Skin of body (tissue), 2 donors: Measurements from ENCODE around the gene MYO5B. TPM values are rescaled to one million over a fixed set of nuclear protein-coding genes. Genes with fewer than 3 reads are reported as not detected.
A peak's percentile ranks its signal among the peaks of the same experiment; 100 is the strongest.

Experiments
- DNase-seq: peaks from one replicate; lab custom pipeline; 2025; lab: John Stamatoyannopoulos, UW
- total RNA-seq: library from RNA; depleted of rRNA; stranded (reverse); fragments of >200 nt; gene quantifications from one replicate; pipeline ENCODE4 v1.2.3, GENCODE V29; 2014

MYO5B gene
- total RNA-seq, 1 donor from 2014 or later, result 12.7 TPM

DNA sequence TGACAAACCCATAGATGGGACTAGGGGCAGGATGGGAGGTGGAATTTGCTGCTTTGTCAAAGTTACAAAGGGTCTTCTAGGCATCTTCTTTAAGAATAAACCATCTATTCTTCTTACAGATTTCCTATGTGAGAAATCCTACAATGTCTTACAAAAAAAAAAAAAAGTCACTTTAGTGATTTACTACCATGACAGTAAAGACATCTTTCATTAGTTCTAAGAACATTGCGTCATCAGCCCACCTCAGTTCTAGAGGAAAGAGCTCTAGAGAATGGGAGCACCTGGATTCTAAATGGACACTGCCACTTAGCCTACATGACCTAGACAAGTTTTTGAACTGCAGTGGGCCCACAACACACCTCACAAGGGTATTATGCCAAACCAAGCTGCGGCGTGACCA, 172.0 kb downstream of the MYO5B start:
- DNase-seq, result no peak

DNA sequence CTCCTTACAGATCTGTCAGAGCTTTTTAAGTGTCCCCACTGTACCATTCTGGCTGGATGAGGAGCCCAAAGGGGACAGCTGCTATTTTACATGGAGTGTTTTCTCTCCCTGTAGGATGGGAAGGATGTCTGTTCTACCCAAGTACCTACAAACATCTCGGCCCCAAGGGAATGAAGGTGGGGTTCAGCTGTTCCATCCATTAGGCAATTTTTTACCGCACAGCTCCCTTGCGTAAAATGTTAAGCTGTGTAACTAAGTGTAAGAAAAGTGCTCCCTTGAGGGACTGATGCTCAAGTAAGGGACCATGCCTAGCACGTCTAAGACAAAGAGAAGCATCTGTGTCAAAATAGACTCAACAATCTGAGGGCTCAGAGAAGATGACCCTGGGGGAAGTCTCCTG, 180.3 kb downstream of the MYO5B start:
- no peak for DNase-seq

DNA sequence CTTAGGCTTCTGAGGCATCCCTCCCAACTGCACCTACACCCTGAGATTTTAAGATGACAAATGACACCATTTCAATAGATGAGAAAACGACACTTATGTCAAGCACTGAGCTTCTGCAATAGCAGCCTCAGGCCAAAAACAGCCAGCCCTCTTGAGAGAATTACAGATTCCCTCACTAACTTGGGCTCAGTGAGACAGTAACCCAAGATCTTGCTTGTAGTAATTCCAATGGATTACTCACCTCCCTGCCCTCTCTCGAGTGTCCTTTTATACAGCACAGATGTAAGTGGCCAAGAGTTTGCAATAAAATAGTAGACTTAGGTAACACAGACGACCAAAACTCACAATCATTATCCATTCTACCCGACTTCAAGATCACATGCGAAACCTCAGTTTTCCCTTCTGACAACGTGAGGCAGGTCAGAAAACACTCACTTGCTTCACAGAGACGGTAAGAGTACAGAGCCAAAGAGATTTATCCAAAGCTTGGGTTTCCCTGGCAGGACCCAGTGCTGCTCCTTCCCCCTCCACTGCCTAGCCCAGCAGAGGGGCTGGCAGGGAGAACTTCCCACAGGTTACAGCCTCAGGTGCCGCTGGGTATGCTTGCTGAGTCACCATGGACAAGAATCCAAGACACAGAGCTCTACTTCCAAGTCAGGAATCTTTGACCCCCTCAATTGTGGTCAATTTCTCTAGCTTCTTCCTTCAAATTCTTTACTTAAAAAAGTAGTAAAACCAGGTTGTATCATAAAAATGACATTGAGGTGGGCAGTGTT, 181.4 kb downstream of the MYO5B start:
- DNase-seq, result no peak

DNA sequence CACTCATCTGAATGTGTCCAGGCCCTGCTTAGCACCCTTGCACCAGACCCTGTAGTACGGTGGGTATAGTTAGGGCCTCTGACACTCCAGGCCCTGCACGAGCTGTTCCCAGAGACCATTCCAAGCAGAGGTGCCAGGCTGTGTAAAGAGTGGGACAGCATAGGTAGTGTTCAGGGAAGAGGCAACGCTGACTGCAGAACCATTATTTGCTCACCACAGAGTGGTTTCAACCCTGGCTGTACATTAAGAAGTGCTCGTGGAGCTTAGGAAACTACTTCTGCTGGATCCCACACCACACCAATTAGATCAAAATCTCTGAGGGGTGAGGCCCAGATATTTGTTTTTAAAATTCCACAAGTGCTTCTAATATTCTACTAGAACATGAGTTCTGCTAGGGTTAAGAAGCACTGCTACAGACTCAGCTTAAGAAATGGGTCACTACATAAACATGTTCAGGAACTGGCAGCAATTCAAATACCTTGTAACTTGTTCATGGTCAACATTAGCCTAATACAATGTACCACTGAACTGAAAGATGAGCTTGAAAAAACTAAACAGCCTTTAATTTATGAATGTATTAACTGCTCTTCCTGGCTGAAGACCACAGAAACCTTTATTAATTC, 183.0 kb downstream of the MYO5B start:
- DNase-seq, result no peak

DNA sequence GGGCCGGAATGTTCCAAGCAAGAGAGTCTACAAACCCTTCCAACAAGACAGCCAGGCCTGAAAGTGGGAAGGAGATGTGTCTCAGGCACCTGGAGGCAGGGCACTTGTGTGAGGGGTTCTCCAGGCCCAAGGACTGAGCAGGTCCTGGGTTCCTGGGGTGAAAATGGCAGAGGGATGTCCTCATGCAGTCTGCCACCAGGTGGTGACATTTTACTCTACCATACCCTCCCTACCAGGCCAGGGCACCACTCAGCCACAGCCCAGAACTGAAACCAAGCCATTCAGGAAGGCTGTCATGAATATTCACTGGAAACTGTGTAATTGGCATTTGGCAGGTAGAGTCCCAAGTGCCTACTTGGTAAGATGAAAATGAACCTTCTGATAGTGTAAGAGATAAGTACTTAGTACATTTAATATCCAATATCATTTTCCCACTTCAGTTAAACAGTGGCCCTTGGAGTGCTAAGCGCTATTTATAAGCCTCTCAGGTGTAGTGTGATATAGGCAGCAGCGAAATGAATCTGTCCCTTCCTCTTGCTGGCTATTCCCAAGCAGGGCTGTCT, 185.1 kb downstream of the MYO5B start:
- no peak for DNase-seq

DNA sequence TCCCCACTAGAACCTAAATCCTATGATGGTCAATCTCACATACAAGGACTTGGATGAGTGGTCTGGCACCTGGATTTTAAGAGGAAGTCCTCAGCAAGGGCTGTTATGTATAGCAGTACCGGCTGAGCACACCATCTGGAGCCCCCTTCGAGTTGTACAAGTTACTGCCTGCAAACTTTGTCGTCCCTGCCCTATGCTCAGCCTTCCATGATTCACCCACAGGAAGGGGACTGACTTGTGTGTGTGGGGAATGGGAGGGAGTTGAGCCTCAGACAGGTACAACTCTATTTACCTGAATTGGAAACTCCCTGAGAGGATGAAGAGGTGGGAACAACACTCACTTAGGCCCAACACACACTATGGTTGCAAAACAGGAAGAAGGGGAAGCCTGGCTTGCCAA, 186.6 kb downstream of the MYO5B start:
- DNase-seq, result no peak

DNA sequence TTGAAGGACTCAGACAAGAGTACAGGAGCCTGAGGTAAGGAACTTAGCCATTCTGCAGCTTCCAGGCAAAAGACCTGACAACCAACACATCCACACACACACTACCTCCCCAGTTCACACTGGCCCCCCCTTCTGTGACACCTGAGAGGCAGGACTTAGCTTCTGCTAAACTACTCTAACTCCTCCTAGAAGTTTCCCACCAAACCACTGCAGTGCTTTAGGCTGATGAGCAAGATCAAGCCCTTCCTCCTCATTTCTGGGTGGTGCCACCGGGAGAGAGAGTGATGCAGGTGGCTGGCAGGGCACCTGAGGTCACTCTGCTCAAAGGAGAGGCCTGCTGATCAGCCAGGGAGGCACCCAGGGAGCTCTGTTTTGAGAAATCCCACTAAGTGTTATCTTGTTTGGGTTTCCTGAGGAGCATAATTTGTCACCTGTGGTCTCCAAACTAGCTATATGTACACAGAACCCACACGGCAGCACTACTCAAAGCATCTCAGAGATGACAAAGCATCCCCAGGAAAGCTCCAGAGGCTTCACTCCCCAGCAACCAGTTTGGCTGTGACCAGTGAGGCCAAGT, 188.4 kb downstream of the MYO5B start:
- DNase-seq, result no peak

DNA sequence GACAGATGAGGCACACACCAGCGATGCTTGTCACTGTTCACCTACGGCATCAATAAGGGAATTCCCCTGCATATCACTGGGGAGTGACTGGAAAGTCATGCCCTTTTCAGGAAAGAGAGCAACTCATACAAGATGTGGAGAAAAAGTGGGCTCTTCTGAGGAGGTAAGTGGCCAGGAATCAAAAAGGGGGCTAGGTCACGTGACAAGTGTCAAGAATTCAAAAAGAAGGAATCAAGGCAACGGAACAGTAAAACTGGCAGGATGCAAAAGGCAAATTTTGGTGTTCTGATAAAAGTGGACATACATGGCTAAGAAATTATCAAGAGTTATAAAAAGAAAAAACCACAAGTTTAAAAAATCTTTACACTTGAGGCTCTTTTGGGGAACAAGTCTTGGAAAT, 190.9 kb downstream of the MYO5B start:
- no peak for DNase-seq

DNA sequence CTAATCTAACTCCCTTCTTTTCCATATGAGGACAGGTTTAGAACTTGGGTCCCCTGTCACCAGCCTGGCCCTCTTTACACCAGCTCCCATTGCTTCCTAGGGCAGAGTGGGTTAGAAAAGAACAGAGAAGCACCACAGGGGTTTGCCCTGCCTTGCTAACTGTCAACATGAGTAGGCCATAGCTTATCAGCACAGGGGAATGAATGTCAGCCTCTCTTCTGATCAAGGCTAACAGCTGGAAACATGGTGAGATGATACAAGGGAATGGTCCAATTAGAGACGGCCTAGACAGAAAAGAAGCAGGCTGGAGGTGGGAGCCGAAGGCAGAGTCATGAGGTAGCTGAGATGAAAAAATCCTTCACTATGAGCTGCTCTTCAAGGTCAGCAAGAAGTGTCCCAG, 192.2 kb downstream of the MYO5B start:
- no peak for DNase-seq

DNA sequence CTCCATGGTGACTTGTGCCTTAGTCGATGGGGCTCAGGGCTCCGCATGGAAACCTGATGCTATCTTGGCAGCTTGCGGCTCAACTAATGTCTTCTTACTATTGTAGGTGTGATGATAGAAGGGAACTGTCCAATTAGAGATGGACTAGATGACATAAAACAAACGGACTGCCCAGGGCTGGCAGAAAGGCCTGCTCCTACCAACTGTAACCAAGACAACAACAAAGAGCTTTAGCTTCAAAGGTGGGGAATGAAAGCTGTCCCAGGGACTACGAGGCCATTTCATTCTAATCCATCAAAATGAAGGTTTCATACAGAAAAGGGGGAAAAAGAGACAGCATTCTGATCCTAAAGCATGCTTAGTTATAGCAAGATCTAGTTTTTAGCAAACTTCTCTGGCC, 194.7 kb downstream of the MYO5B start:
- no peak for DNase-seq

DNA sequence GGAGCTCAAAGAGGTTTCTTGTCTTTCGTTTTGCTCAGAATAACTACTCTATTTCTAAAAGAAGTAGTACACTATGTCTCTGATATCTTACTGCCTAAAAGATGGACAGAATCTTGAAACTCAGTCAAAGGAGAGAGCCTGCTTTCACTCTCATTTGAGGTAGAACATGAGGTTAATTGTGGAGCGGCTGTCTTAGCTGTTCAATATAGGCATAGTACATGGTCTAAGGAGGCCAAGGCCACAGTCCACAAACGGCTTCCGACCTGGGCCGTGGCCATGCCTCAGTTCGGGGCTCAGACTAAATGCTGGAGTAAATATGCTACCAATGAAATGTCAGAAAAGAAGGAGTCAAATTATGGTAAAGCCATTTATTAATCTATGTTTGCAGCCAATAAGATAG, 195.8 kb downstream of the MYO5B start:
- no peak for DNase-seq

DNA sequence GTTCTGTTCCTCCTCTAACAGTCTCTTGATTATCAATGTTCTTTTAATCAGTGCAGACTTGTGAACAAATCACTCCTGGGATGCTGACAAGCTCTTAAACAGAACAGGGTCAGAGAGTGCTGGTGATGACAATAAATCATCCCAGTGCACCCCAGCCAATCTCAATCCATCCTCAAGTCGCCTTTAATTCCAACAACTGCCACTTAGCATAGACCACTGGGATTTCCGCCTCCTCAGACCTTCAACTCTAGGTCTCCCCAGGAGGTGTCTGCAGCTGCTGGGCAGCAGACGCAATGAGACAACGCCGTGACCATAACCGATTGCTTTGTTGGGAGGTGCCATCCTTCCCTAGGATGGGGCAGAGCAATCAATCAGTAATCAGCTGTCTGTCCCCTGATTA, 197.4 kb downstream of the MYO5B start:
- DNase-seq, result no peak

DNA sequence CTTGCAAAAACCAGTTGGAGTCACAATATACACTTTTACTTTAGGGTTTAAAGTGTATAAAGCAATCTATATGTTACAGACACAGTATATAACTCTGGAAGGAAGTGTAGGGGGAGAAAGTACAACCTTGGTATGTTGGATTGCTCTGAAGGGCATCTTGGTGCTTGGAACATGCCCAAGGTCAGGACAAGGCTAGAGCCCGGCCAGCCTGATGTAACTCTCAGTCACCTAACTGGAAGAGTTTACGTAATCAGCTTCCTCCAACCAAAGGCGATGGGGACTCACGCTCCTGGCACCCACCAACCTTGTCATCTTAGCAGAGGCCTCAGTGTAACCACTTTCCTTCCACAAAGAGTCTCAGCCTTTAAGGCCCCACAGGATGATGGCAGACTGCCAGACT, 200.5 kb downstream of the MYO5B start:
- DNase-seq, result no peak

DNA sequence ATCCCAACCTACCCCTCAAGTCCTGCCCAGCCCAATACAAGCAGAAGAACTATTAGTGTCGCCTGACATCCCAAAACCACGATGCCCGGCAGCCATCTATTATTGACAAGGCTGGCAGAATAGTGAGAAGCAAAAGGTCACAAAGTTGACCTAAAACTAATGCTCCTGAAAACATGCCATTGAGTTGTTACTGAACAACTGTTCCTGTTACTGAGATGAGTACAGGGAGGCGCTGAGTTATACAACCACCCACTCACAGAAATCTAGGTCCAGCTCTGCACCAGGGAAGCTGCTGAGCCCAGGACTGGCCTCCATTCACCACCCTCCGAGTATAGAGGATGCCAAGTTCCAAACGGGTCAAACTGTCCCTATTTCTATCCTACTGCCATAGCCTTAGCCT, 201.6 kb downstream of the MYO5B start:
- no peak for DNase-seq

DNA sequence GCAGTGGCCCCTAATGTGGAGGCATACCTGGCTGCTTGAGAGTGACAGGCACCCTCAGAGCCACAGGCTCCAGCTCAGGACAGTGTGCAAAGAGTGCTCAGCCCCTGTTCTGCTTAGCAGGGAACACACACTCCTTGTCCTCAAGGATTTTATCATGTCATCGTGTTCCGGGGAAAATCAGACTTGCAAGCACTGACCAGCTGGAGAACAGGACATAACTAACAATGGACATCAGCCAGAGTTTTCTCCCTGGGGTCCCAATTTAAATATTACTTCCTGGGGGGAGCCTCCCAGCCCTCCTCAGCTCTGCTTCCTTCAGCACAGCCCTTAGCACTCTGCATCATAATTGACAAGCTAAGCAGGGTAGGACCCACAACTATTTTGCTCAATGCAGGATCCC, 206.2 kb downstream of the MYO5B start:
- DNase-seq, result peak; percentile 16

DNA sequence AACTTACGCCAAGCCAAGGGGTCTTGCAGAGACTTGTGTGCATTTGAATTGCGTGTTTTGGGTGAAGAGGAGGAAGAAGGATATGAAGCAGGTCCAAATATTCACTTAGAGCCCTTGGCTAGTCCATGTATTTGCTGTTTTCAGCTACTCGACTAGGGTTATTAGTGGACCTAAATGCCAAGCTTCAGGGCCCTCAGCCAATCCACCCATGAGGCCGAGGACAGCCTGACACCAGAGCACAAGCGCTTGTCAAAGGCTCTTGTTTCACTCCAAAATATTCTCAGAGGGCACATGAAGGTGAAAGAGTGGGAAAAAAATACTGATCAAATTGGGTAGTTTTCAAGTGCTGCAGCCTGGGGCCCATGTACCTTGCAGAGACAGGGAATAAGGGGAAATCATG, 206.8 kb downstream of the MYO5B start:
- no peak for DNase-seq

DNA sequence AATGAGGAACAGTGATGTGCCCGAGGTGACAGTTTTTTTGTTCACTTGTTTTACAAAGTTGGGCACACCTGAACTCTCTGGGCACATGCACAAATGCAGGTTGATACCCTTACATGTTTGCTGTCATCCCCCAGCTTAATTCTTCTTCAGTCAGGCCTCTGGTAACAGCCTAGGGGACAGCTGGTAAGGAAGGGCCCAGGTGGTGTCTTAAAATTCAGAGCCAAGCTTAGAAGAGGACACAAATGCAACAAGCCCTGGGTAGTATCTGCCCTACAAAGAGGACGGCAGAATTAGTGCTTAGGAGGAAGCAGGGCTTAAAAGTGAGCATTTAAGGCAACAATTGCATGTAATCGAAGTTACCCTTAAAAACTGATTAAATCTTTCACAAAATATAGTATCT, 209.7 kb downstream of the MYO5B start:
- DNase-seq, result no peak

DNA sequence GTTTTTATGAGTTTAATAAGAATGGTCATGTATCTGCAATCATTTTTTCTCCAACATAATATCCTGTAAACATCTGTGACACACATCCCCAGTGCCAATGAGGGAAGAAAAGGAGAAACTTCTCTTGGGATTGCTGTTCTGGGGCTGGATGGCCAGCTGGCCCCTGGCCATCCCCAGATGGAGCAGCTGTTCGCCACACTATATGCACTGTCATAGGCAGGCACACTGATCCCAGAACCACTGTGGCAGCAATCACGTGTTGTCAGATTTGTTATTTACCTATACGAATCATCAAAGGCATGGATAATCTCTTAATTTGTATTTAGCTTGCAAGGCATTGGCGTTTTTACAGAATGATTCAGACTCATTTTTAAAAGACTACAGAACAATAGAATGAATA, 214.1 kb downstream of the MYO5B start:
- DNase-seq, result peak; percentile 35

DNA sequence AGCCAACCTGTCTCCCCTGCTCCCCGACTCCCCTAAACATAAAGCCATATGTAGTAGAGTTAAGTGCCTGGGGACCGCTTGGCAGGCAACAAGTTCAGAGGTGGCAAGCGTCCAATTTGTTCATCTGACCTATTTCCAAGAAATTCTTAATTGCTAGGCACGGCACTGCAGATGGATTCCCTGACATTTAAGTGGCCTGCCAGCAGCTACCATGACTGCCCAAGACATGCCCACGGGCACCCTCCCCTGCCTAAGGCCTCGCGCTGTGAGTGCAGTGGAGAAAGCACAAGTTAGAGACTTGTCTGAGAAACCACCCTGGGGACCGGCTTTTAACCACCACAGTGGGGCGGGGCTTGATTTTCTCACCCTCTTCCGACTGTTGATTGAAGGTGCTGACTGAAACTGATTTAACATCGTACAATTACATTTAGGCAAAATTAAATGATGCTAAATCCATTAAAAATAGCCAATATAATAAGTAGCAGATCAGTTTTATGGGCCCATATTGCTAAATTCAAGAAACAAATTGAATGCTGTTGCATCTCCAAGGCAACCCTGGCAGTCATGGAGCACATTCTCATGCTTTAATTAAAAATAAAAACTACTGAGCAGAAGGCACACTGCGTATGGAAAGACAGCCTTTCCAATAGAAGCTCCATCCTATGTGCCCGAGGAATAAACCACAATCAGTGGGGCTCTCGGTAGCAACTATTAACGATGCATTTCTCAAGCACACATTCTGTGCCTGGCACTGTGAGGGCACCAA, 218.0 kb downstream of the MYO5B start:
- peak; percentile 43 for DNase-seq

DNA sequence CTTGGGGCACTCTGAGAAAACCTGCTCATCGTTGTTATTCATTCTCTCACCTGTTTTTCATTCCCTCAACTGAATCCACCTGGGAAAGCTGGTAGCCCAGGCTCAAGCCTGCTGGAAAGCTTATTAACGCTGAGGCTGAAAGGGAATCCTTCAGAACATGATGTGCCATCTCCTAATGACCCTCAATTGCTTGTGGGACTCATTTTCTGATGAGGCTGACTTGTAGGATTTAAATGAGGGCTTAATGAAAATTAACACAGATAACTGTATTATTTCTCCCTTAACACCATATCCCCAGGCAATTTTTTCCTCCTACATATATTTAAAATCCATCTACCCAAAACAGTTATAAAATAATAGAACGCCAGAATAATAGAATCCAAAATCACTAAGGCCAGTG, 218.9 kb downstream of the MYO5B start:
- no peak for DNase-seq

DNA sequence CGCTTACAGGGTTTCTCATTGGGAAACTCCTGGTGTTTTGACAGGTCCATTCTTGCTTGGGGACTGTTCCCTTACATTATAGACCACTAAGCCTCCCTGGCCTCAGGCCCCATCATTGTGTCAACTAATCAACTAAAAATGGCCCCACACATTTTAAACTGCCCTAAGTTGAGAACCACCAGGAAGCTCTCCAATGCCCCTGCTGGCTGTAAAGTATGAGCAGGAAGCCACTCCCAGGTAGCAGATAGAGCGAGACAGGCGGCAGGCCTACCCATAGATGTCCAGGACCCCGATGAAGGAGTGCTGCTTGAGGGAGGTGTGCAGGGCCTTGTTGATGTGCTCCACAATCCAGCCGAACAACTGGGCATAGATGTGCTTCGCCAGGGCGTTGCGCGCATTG, 220.9 kb downstream of the MYO5B start:
- DNase-seq, result no peak

DNA sequence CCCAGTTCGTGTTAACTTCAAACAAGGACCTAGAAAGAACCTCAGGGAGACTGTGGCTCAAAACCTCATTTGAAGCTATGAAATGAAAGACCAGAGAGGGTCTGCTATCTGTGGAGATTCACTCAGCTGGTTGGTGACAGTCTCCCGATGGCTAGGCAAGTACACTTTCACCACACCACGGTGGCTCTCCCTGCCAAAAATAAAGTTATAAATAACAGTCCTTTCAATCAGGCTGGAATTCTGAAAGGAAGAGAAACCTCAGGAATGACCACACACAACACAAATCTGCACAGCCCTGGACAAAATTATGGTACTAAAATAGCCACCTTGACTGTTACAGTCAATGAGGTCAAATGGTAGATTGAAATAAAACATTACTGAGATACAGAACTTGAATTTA, 221.4 kb downstream of the MYO5B start:
- DNase-seq, result no peak
